ENCODE data around the gene DAB2IP. TPM values are rescaled to one million over a fixed set of nuclear protein-coding genes. Genes with fewer than 3 reads are reported as not detected.

The DAB2IP gene
- total RNA-seq, 4 donors from 2014 or later: 55.2 to 76.0 (median 60.5) TPM

DNA sequence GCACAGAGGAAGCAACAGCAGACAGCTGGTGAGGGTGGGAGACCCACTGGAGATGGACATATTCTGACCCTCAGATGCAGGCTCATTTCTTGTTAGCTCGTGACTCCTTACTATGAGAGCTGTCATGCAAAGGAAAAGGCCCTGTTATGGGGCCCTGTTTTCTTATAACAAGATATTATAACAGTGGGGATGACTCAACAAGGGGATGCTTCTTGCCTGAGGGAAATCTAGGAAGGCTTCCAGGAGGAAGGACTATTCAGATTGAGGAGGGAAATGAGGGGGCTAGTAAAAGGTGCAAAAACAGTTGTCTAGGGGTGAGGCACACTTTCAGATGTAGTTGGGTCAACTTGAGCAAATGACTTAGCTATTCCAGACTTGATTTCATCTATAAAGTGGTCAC lies 83.0 kb downstream of the DAB2IP start:
- H3K4me1 ChIP-seq: peaks cover 0 to 76% (median 2%) of the 10 kb centered on the region in 4 donors
- no peak overlapping the region for H3K4me3 ChIP-seq
- TF ChIP-seq, protein P1, sequence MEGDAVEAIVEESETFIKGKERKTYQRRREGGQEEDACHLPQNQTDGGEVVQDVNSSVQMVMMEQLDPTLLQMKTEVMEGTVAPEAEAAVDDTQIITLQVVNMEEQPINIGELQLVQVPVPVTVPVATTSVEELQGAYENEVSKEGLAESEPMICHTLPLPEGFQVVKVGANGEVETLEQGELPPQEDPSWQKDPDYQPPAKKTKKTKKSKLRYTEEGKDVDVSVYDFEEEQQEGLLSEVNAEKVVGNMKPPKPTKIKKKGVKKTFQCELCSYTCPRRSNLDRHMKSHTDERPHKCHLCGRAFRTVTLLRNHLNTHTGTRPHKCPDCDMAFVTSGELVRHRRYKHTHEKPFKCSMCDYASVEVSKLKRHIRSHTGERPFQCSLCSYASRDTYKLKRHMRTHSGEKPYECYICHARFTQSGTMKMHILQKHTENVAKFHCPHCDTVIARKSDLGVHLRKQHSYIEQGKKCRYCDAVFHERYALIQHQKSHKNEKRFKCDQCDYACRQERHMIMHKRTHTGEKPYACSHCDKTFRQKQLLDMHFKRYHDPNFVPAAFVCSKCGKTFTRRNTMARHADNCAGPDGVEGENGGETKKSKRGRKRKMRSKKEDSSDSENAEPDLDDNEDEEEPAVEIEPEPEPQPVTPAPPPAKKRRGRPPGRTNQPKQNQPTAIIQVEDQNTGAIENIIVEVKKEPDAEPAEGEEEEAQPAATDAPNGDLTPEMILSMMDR (IDR thresholded peaks at IDR 0.05): no peak
- no peak for TF ChIP-seq POLR2A (IDR thresholded peaks at IDR 0.05)
- H3K9me3 ChIP-seq: no peaks in the 10 kb centered on the region
- H3K27ac ChIP-seq: peak overlapping the region; percentile 23 to 94 (median 76)
- H3K27me3 ChIP-seq: no peaks in the 10 kb centered on the region
- H3K36me3 ChIP-seq: no peaks in the 10 kb centered on the region
- DNase-seq: no peak

DNA sequence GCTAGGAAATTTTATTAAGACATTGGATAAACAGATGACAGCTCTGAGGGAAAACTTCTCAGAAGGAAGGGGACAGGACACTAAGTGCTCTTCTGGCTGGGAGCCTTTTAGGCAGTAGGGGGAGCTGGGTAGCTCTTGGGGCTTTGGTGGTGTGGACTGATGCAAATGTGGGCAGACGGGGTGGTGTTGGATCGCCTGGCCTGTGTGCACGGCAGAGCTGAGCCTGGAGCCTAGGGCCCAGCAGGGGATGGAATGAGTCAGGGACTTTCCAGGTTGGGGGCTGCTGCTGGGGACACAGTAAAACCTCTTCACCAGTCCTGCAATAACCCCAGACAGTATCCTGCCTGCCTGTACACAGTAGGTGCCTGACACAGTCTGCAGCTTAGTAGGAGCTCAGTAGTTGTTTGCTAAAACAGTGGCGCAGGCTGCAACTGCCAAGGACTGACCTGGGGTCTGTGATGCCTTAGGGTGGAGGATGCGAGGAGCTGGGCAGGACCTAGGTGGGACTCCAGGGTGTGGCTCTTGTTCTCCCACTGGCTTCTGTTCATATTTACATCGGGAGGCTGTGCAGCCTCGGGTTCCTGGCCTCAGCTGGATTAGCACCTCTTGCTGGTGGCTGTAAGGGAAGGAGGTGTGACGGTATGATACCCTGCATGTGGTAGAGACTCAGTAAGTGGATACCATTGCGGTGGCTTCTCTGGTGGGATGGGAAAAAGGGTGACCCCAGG lies 83.8 kb downstream of the DAB2IP start:
- H3K4me1 ChIP-seq: peaks cover 0 to 79% (median 2%) of the 10 kb centered on the region in 4 donors
- DNase-seq: peak in 2 of 3 donors; percentile 32 to 66
- H3K36me3 ChIP-seq: no peaks in the 10 kb centered on the region
- H3K9me3 ChIP-seq: no peaks in the 10 kb centered on the region
- H3K27ac ChIP-seq: peak overlapping the region; percentile 64 to 94 (median 82)
- no peak for TF ChIP-seq POLR2A (IDR thresholded peaks at IDR 0.05)
- TF ChIP-seq, protein P1 (IDR thresholded peaks at IDR 0.05): peak in 3 of 6 experiments; percentile 21 to 42 (median 33)
- H3K27me3 ChIP-seq: no peaks in the 10 kb centered on the region
- H3K4me3 ChIP-seq: peak overlapping the region in 1 of 4 donors; percentile 51

DNA sequence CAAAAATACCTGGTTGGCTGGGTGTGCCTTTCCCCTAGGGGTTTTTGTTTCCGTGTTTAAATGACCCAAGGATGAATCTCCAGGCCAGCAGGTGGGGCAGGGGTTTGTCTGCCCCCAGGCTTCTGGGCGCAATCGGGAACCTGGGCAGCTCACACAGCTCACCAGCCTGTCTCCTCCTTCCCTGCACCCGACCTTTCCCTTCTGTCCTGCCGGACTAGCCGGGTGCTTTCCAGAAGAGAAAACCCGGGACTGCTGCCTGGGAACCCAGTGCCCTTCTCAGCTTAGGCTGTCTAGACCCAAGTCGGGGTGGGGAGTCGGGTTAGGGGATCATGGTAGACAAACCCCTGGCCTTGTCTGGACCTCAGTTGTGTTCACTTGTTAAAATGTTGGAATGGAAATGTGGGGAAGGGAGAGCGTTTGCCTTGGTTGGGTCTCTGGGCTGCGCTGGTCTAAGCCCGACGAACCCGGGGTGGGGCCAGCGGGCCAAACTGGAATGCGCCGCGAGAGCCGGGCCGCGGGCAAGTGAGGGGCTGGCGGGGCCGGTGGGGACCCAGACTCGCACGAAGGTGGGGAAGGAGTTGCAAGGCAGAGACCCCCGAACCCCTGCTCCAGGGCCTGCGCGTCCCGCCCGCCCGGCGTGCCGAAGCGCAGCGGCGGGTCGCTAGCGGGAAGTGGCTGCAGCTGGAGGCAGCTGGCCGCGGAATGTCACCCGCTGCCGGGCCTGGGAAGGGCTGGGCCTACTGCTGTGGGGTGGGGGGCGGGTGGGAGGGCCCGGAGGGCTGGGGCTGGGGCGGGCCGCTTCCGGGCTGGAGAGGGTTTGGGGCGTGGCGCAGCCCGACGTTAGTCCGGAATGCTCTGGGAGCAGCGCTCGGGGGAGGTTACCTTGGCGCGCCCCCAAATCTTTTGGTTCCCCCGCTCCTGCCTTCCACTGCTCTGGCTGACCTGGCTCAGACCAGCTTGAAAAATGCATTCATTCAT lies 84.6 kb downstream of the DAB2IP start:
- peak; percentile 25 to 89 (median 81) for DNase-seq
- Histone ChIP-seq H3K4me3 (peak overlapping the region; percentile 22 to 52 (median 41)), H3K4me1 (peaks cover 0 to 80% (median 2%) of the 10 kb centered on the region in 4 donors), H3K36me3 (no peaks in the 10 kb centered on the region), H3K27ac (peak overlapping the region; percentile 64 to 94 (median 82)), H3K27me3 (no peaks in the 10 kb centered on the region), H3K9me3 (no peaks in the 10 kb centered on the region)
- peak; percentile 47 to 63 for TF ChIP-seq POLR2A (IDR thresholded peaks at IDR 0.05)
- TF ChIP-seq, protein P1 (IDR thresholded peaks at IDR 0.05): no peak

DNA sequence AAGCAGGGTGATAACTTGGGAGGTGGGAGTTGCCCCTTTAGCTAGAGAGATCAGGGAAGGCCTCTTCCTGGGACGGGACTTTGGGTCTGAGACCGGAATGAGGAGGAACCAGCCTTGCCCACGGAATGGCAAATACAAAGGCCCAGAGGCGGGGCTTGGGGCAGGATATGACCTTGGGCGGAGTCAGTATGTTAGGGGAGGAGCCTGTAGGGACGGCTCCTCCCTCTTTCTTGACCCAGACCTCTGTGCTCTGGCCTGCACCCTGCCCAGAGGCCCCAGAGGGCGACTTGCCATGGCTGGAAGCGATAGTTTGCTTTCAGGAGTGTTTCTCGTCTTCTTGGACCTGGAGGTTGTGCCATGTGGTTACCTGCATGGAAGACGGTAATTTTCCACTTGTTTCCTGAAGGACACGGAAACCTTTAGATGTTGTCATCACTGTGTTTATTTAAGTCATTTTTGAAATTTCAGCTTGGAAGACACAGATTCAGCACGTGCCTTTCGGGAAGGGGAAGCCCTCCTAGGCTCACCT lies 85.6 kb downstream of the DAB2IP start:
- no peaks in the 10 kb centered on the region for H3K27me3 ChIP-seq
- H3K27ac ChIP-seq: peak overlapping the region; percentile 64 to 94 (median 82)
- no peaks in the 10 kb centered on the region for H3K36me3 ChIP-seq
- peak overlapping the region in 3 of 4 donors; percentile 31 to 52 (median 51) for H3K4me3 ChIP-seq
- no peaks in the 10 kb centered on the region for H3K9me3 ChIP-seq
- DNase-seq: peak in 2 of 3 donors; percentile 86 to 91
- TF ChIP-seq, protein P1 (IDR thresholded peaks at IDR 0.05): no peak
- TF ChIP-seq POLR2A (IDR thresholded peaks at IDR 0.05): peak; percentile 86 to 93
- H3K4me1 ChIP-seq: peaks cover 0 to 80% (median 2%) of the 10 kb centered on the region in 4 donors

DNA sequence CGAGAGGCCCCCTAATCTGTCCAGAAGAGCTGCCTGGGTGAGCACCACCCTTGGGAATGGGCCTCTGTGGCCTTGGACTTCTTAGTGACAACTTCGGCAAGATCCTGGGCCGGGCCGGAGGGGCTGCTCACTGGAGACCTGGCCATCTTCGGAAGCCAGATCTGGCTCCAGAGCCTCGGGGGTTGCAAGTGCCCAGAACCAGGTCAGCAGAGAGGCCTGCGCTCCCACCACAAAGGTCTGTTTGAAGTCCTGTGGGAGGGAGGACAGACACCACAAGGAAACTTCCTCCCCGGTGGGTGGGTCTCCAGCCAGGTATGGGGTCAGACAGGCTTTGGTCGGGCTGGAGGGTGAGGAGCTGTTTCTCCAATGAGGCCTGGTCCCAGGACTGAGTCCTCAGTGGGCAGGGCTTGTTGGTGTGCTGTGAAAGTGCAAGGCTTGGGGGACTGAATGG lies 86.1 kb downstream of the DAB2IP start:
- Histone ChIP-seq H3K4me1 (peaks cover 0 to 84% (median 2%) of the 10 kb centered on the region in 4 donors), H3K9me3 (no peaks in the 10 kb centered on the region), H3K36me3 (no peaks in the 10 kb centered on the region), H3K27ac (peak overlapping the region; percentile 25 to 94 (median 82)), H3K27me3 (no peaks in the 10 kb centered on the region), H3K4me3 (peak overlapping the region in 3 of 4 donors; percentile 31 to 52 (median 51))
- TF ChIP-seq, protein P1 (IDR thresholded peaks at IDR 0.05): no peak
- no peak for TF ChIP-seq POLR2A (IDR thresholded peaks at IDR 0.05)
- DNase-seq: no peak
